HL-60 (cell line): Measurements from ENCODE around the gene LDLRAD3.

Experiments
- DNase-seq, 2 experiments: peaks; one replicate each; pipeline ENCODE4 v3.0.0-alpha.2; 2010 to 2020; ENCODE audit warnings: low read depth in 1 of 2, low spot score in 1 of 2
- H3K27ac ChIP-seq: fragments of 250-450 bp; sonication (Bioruptor Pico); replicated peaks from 2 replicates; pipeline ENCODE4 v1.5.1; 2020; ENCODE audit warnings: mild to moderate bottlenecking, moderate library complexity
- H3K27me3 ChIP-seq: fragments of 250-450 bp; sonication (Bioruptor Pico); 2 replicates; pipeline ENCODE4 v1.5.1; 2021; ENCODE audit warnings: mild to moderate bottlenecking, moderate library complexity; ENCODE audit not compliant: insufficient read depth, poor library complexity, severe bottlenecking
- H3K4me3 ChIP-seq: replicated peaks from 2 replicates; pipeline ENCODE4 v1.5.1; 2011; ENCODE audit warnings: mild to moderate bottlenecking, control low read depth, low read length; ENCODE audit not compliant: insufficient read depth
- CTCF ChIP-seq: IDR thresholded peaks from one replicate; pipeline ENCODE4 v1.5.1; 2011; ENCODE audit warnings: low read length, control low read depth, inconsistent platforms; ENCODE audit not compliant: insufficient read depth
- GABPA ChIP-seq: IDR thresholded peaks from 2 replicates; pipeline ENCODE4 v1.6.1; 2012; ENCODE audit warnings: low read depth
- POLR2AphosphoS5 ChIP-seq: IDR thresholded peaks from 2 replicates; pipeline ENCODE4 v1.6.1; 2012; ENCODE audit warnings: low read depth
- REST ChIP-seq: IDR thresholded peaks from 2 replicates; pipeline ENCODE4 v1.6.1; 2012; ENCODE audit warnings: low read depth; ENCODE audit not compliant: insufficient replicate concordance
- SPI1 ChIP-seq: IDR thresholded peaks from 2 replicates; pipeline ENCODE4 v1.6.1; 2012; ENCODE audit warnings: low read depth, mild to moderate bottlenecking, borderline replicate concordance

LDLRAD3 gene

GRCh38 chr11:36164506-36165250, 220.8 kb downstream of the LDLRAD3 start:
- TF ChIP-seq GABPA, result no peak
- TF ChIP-seq CTCF, result no peak
- TF ChIP-seq SPI1, result no peak
- TF ChIP-seq POLR2AphosphoS5, result no peak
- no peak for TF ChIP-seq REST

GRCh38 chr11:36165621-36166397, 221.9 kb downstream of the LDLRAD3 start:
- Histone ChIP-seq H3K4me3 (no peak overlapping the region), H3K27ac (no peak overlapping the region), H3K27me3 (no peaks in the 10 kb centered on the region)
- no peak for TF ChIP-seq POLR2AphosphoS5
- TF ChIP-seq CTCF, result no peak
- no peak for TF ChIP-seq REST
- no peak for TF ChIP-seq SPI1
- TF ChIP-seq GABPA, result no peak
- no peak for DNase-seq

More at GRCh38 chr11:36164506-36165250, 220.8 kb downstream of the LDLRAD3 start:
- Histone ChIP-seq H3K27ac (no peak overlapping the region), H3K27me3 (no peaks in the 10 kb centered on the region), H3K4me3 (no peak overlapping the region)
- no peak for DNase-seq

- no peak for DNase-seq
- no peak overlapping the region for H3K27ac ChIP-seq
- no peaks in the 10 kb centered on the region for H3K27me3 ChIP-seq
- TF ChIP-seq CTCF (no peak), REST (no peak)
- H3K4me3 ChIP-seq, result no peak overlapping the region
Measured at GRCh38 chr11:36167073-36167472, 223.2 kb downstream of the LDLRAD3 start.
